GM19328 (cell line): Measurements from ENCODE around the gene SLC13A2.

Experiments
- ATAC-seq: cut with Tn5 transposase; IDR thresholded peaks from one replicate; pipeline ENCODE4 v1.9.1; 2021; ENCODE audit warnings: mild to moderate bottlenecking, moderate library complexity; ENCODE audit not compliant: unreplicated experiment

Gene SLC13A2

GRCh38 chr17:28532050-28532960 lies 58.9 kb downstream of the SLC13A2 start:
- ATAC-seq, result no peak

DNA sequence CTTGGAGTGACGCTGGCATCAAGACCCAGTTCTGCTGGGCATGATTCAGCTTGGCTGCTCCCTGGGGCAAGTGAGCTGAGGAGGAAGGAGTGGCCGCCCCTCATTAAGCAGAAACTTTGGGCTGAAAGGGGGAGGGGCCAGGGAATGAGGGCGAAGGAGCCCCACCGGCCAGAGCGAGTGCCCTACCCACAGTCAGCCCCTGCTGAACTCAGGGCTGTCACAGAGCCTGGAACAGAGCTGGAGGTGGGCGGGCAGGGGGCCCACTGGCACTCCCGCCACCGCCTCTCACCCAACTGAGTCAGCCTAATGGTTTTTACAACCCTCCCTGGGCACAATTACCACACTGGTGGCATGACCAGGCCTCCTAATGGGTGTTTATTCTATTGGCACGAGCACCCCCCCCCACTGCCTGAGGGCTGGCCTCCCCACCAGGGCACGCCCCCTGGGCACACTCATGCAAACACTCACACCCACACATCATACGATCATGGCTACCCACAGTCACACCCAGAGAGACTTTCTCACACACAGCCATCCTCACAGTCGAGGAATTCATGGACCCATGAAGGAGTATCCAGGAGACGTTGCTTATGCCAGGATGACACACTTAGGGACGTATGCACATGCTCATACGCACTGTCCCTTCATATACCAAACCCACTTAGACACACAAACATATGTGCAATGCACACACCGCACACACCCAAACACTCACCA lies 59.8 kb downstream of the SLC13A2 start:
- no peak for ATAC-seq

- ATAC-seq, result no peak
These were observed 61.4 kb downstream of the SLC13A2 start for GRCh38 chr17:28534740-28535375.

DNA sequence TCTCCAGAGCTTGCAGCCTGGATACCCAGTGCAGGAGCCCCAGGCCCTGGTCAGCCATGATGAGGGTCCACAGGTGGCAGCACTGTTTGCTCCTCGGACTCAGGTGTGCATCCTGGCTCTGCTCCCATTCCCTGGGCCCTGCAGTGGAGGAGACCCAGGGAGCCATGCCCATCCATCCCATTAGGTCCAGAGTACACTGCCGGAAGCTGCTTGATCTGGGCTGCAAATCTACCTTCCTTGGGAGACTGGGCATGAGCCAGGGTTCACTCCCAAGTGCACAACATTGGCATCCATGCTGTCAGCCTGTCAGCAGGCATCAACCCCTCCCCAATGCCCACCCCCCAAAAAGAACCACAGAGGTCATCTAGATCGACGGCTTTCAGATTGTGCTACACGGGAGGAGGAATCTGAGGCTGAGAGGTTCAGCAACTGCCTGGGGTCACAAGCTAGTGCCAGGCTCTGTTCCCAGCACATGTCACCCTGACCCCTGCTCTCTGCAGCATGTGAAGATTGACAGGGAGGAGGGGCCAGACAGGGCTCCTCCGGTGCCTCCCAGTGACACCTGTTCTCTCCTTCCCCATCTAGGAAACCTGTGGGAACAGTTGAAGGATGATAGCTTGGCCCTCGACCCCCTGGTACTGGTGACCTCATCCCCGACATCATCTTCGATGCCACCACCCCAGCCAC lies 63.2 kb downstream of the SLC13A2 start:
- ATAC-seq, result no peak

DNA sequence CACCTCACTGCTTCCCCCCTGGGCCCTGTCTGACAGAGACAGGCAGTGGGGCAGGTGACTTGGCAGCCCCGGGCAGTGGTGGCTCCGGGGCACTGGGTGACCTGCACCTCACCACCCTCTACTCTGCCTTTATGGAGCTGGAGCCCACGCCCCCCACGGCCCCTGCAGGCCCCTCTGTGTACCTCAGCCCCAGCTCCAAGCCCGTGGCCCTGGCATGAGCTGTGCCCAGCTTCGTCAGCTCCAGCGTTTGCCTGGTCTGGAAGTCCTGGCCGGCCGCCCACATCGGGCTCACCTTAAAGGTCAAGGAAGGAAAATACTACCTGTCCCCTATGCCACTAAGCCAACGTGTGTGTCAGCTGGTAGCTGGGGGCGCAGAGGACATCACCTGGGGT lies 63.8 kb downstream of the SLC13A2 start:
- ATAC-seq, result no peak

DNA sequence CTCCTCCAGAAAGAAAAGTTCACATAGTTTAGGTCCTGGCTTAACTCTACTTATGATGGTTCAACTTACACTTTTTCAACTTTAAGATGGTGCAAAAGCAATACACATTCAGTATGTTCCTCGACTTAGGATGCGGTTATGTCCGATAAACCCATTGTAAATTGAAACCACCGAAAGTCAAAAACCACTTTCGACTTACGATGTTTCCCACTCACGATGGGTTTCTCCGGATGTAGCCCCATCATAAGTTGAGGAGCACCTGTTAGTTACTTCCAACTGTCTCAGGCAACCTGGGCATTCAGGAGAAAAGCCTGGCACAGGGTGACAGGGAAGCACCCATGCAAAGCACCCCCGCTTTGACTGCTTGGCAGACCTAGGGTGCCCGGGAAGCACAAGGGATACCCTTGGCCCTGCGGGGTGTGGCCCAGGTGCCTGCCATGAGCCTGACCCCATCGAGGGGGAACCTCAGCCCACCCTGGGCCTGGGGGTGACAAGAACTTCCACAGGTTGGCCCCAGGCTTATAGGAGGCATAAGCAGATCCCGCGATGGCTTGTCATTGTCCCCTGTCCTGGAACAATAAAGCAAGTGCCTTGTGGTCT lies 65.0 kb downstream of the SLC13A2 start:
- no peak for ATAC-seq

GRCh38 chr17:28540231-28540630 lies 66.8 kb downstream of the SLC13A2 start:
- no peak for ATAC-seq

DNA sequence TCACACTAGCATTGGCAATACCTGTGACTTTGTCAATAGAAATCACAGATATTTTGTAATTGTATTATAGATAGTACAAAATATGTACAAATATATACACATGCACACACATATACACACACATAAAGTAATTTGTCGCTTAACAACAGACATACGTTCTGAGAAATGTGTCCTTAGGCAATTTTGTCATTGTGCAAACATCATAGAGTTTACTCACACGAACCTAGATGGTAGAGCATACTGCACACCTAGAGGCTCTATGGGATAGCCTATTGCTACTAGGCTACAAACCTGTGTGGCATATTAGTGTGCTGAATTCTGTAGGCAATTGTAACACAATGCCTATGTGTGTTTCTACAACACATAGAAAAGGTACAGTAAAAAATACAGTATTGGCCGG lies 68.0 kb downstream of the SLC13A2 start:
- ATAC-seq, result no peak

GRCh38 chr17:28544402-28545140 lies 71.1 kb downstream of the SLC13A2 start:
- no peak for ATAC-seq

GRCh38 chr17:28545141-28545503 lies 71.7 kb downstream of the SLC13A2 start:
- ATAC-seq, result no peak

GRCh38 chr17:28545787-28546415 lies 72.5 kb downstream of the SLC13A2 start:
- ATAC-seq, result no peak

GRCh38 chr17:28547096-28547622 lies 73.7 kb downstream of the SLC13A2 start:
- no peak for ATAC-seq
